Lower lobe of right lung (tissue), 2 donors: ENCODE data around the gene HHIPL1. TPM values are rescaled to one million over a fixed set of nuclear protein-coding genes. Genes with fewer than 3 reads are reported as not detected.
A peak's percentile ranks its signal among the peaks of the same experiment; 100 is the strongest.

Experiments
- ATAC-seq, 2 donors: fragments of 200-7000 bp; cut with Tn5 transposase; one replicate each; pipeline ENCODE4 v1.9.1; 2020 to 2022; ENCODE audit warnings: mild to moderate bottlenecking in 2 of 2, moderate library complexity in 2 of 2
- DNase-seq: peaks from one replicate; pipeline ENCODE4 v3.0.0-alpha.2; 2020
- H3K27ac ChIP-seq: fragments of 200-600 bp; one replicate; pipeline ENCODE4 v1.8.0; 2022
- H3K27me3 ChIP-seq: fragments of 200-600 bp; one replicate; pipeline ENCODE4 v1.8.0; 2022; ENCODE audit warnings: low read depth
- H3K36me3 ChIP-seq: fragments of 200-600 bp; one replicate; pipeline ENCODE4 v1.8.0; 2022; ENCODE audit warnings: mild to moderate bottlenecking
- H3K4me1 ChIP-seq: fragments of 200-600 bp; one replicate; pipeline ENCODE4 v1.8.0; 2022
- H3K4me3 ChIP-seq: fragments of 200-600 bp; one replicate; pipeline ENCODE4 v1.8.0; 2022; ENCODE audit warnings: mild to moderate bottlenecking
- H3K9me3 ChIP-seq: fragments of 200-600 bp; one replicate; pipeline ENCODE4 v1.8.0; 2022
- CTCF ChIP-seq: fragments of 200-600 bp; IDR thresholded peaks from one replicate; pipeline ENCODE4 v1.8.0; 2022; ENCODE audit warnings: antibody characterized with exemption, mild to moderate bottlenecking
- intact Hi-C: fragments of 100-400 bp; cut with DNase I; formaldehyde crosslinking; loops from one replicate; pipeline ENCODE4 v1.11.0; 2022
- total RNA-seq: library from RNA; stranded (reverse); fragmentation: NEBNext Ultra II Directional; extraction: Animal tissue kit (Norgen Biotek cat#: 25700); gene quantifications from one replicate; pipeline ENCODE4 v1.2.1, GENCODE V29; 2021
- donor health status: DM: no; HTN: yes; CAD: no; lungs with severe emphysema.

The HHIPL1 gene
- total RNA-seq, 1 donor from 2014 or later = 1.6 TPM

GRCh38 chr14:99715266-99716000 lies 70.5 kb downstream of the HHIPL1 start:
- no peak for DNase-seq

GRCh38 chr14:99716091-99716849 lies 71.3 kb downstream of the HHIPL1 start:
- no peaks in the 10 kb centered on the region for H3K9me3 ChIP-seq
- no peaks in the 10 kb centered on the region for H3K4me1 ChIP-seq
- TF ChIP-seq CTCF = no peak
- H3K36me3 ChIP-seq = no peaks in the 10 kb centered on the region
- H3K4me3 ChIP-seq = no peak overlapping the region
- no peaks in the 10 kb centered on the region for H3K27me3 ChIP-seq
- no peak for DNase-seq
- H3K27ac ChIP-seq = no peak overlapping the region
- no peak for ATAC-seq
- intact Hi-C loops = no loop called here

More at GRCh38 chr14:99715266-99716000, 70.5 kb downstream of the HHIPL1 start:
- no peaks in the 10 kb centered on the region for H3K4me1 ChIP-seq
- H3K27me3 ChIP-seq = no peaks in the 10 kb centered on the region
- H3K9me3 ChIP-seq = no peaks in the 10 kb centered on the region
- no peak overlapping the region for H3K27ac ChIP-seq
- no peak overlapping the region for H3K4me3 ChIP-seq
- H3K36me3 ChIP-seq = no peaks in the 10 kb centered on the region
- no peak for TF ChIP-seq CTCF
- intact Hi-C loops = no loop called here
- no peak for ATAC-seq

GRCh38 chr14:99716850-99717681 lies 72.1 kb downstream of the HHIPL1 start:
- no peak for ATAC-seq
- H3K27ac ChIP-seq = no peak overlapping the region
- H3K4me1 ChIP-seq = no peaks in the 10 kb centered on the region
- no peaks in the 10 kb centered on the region for H3K27me3 ChIP-seq
- H3K36me3 ChIP-seq = no peaks in the 10 kb centered on the region
- H3K4me3 ChIP-seq = no peak overlapping the region
- TF ChIP-seq CTCF = no peak
- H3K9me3 ChIP-seq = no peaks in the 10 kb centered on the region
- DNase-seq = peak; percentile 21
- intact Hi-C loops = no loop called here

- Histone ChIP-seq H3K4me3 (no peak overlapping the region), H3K27ac (no peak overlapping the region), H3K4me1 (no peaks in the 10 kb centered on the region), H3K36me3 (no peaks in the 10 kb centered on the region), H3K27me3 (no peaks in the 10 kb centered on the region), H3K9me3 (no peaks in the 10 kb centered on the region)
- ATAC-seq (no peak), DNase-seq (no peak)
- TF ChIP-seq CTCF = no peak
- intact Hi-C loops = no loop called here
These were observed 72.7 kb downstream of the HHIPL1 start for GRCh38 chr14:99717682-99718013.

GRCh38 chr14:99718031-99718810 lies 73.3 kb downstream of the HHIPL1 start:
- peak; percentile 18 for DNase-seq
- no peaks in the 10 kb centered on the region for H3K36me3 ChIP-seq
- H3K27ac ChIP-seq = no peak overlapping the region

More at GRCh38 chr14:99718031-99718810, 73.3 kb downstream of the HHIPL1 start:
- H3K4me1 ChIP-seq = no peaks in the 10 kb centered on the region
- no peaks in the 10 kb centered on the region for H3K27me3 ChIP-seq
- TF ChIP-seq CTCF = no peak
- no peaks in the 10 kb centered on the region for H3K9me3 ChIP-seq
- H3K4me3 ChIP-seq = no peak overlapping the region
- intact Hi-C loops = no loop called here
- no peak for ATAC-seq
